HG02588 (cell line): ENCODE results near the gene TMPRSS11A.

Source experiments
- ATAC-seq: cut with Tn5 transposase; IDR thresholded peaks from one replicate; pipeline ENCODE4 v1.9.1; 2021; ENCODE audit warnings: mild to moderate bottlenecking, moderate library complexity; ENCODE audit not compliant: unreplicated experiment

TMPRSS11A gene

DNA sequence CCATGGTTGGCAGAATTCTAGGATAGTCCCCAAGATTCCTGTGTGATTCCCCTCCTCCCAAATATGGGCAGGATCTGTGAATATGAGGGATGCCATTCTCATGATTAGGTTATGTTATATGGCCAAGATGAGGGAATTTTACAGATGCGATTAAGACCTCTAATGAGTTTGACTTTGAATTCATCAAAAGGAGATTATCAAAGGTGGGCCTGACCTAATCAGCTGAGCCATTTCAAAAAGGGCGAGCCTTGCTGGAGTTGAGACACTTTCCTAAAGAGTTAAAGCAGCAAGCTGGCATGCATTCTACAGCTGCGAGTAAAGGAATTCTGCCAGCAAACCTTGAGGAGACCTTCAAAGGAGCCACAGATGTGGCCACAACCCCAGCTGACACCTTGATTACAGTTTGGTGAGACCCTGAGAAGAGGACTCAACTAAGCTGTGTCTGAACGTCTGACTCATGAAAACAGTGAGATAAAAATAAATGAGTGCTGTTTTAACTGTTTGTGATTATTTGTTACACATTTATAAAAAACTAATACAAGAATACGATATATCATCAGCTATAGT is 47.8 kb downstream of the TMPRSS11A start:
- no peak for ATAC-seq

DNA sequence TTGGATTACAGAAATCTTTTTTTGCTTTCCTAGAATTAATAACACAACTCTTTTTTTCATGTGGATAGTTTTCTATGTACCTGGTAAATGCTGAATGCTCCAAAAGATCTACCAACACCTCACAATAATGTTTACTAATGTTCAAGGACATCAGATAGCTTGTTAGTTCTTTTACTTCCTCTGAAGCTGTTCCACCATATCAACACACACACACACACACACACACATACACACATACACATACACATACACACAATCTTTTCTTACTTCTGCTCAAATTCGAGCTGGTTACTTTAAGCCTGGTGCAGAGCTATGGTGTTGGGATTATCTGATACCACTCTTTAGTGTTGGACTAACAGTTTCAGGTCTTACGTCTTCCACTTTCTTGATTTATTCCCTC is 51.2 kb downstream of the TMPRSS11A start:
- ATAC-seq: no peak

DNA sequence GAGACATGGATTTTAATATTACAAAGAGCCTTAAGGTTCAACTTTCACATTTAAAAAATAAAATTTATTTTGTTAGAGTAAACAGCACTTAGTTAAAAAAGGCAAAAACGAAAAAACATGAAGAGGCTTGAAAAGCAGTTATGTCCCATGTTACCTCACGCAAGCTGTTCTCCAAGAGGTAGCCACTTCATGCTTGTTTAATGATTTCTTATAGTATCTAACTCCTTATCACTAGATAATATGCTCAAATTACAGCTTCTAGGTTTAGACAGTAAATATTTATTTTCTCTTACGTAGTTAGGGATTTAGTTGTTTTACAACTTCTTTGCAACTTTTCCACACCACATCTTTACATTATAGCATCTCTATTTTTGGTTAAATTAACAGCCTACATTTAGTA is 51.7 kb downstream of the TMPRSS11A start:
- no peak for ATAC-seq

DNA sequence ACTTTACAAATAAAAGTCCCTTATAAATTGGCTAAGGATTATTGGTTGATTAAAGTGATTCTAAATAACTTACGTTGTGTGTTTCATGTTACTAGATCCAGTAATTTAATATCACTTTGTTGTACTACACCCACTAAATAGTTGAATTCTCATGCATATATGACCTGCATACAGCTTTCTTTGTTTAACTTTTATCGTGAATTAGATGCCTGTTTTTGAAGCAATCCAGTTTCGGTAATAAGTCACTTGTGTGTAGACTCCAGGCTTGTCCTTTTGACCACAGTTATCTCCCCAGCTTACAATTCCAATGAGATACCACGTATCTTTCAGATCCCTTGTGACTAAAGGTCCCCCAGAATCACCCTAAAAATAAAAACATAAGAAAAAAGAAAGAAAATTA is 52.2 kb downstream of the TMPRSS11A start:
- no peak for ATAC-seq

DNA sequence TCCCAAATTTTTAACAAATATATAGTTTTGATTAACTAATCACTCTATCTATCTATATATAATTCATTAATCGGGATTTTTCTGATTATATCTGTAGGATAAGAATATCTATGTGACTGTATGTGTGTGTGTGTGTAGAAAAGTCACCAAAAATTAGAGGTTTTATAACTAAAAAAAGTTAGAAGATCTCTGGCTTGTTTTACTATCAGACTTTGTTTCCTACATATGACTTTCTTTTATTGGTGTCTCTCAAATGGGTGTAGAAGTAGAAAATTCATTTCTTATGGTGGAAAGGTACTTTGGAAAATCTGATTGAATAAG is 52.7 kb downstream of the TMPRSS11A start:
- ATAC-seq: no peak

DNA sequence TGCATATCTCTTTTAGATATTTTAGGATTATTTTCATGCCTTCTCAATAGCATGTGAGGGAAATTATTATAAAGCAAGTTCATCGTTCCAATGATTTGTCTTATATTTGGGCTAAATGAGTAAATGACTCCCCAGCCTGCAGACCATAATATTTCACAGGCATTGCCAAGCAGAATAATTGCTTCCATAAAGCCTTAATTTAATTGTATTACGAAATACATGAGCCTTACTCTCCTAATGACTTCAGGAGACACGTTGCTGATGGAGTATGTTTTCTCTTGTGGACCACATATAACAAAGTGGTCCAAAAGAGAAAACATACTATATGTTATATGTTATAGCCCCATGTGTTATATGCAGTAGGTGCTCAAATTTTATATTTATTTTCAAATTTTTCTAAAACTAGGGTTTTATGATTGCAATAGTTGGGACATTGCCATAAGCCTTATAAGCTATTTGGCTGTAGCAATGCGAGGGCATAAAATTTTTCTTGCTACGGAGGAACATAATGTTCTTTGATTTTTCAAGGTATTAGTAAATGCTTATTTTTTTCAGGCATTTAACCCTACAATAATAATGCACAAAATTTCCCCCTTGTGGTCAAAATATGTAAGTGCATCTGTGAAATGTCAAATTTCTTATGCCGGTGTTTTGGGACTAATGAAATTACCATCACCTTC is 53.2 kb downstream of the TMPRSS11A start:
- no peak for ATAC-seq

DNA sequence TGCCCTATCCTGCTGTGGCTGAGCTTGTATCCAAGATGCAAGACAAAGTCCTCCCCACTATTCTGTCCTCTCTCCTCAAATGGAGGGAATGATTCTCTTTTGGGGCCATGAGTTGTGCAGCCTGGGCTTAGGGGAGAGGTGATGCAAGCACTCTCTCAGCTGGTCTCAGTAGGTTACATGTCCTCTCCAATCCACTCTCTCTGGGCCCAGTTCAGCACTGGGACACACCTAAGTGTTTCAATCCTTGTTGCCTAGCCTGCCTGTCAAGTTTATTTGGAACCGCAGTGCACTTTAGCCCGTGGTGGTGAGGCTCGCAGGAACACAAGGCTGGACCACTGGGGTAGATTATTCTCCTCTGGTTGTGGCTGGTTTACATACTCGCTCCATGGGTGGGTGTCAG is 55.6 kb downstream of the TMPRSS11A start:
- no peak for ATAC-seq

DNA sequence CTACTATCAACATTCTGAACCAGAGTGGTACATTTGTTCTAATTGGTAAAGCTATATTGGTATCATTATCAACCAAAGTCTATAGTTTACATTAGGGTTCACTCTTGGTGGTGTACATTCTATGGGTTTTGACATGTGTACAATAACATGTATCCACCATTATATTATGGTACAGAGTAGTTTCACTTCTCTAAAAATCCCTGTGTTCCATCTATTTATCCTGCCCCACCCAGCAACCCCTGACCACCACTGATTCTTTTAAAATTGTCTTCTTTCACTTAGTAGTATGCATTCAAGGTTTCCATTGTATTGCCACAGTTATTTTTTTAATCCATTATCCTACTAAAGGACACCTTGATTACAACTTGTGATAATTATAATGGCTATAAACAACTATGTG is 64.2 kb downstream of the TMPRSS11A start:
- ATAC-seq: no peak

DNA sequence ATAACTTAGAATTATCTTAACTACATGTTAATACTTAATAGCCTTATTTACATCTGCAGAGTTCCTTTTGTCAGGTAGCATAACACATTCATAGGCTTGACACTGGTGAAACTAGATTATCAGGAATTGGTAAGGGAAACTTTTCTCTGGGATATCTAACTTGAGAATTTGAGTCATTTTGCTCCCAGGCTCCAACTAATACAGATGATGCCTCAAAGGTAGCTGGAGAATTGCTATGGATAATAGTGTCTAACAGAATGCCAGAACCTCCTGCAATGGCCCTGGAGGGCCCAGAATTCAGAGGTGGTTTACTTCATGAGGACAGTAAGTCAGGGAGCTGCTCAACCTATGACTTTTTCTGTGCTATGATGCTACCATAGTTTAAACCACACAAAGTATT is 65.6 kb downstream of the TMPRSS11A start:
- no peak for ATAC-seq

DNA sequence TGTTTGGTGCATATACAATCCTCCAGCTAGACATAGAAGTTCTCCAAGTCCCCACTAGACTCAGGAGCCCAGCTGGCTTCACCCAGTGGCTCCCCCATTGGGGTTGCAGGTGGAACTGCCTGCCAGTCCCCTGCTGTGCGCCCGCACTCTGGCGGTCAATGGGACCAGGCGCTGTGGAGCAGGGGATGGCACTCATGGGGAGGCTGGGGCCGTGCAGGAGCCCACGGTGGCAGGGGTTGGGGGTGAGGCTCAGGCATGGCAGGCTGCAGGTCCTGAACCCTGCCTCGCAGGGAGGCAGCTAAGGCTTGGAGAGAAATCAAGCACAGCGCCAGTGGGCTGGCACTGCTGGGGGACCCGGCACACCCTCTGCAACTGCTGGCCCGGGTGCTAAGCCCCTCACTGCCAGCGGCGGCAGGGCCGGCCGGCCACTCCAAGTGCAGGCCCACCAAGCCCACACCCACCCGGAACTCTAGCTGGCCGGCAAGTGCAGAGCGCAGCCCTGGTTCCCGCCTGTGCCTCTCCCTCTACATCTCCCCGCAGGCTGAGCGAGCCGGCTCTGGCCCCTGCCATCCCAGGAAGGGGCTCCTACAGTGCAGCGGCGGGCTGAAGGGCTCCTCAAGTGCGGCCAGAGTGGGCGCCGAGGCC is 66.8 kb downstream of the TMPRSS11A start:
- ATAC-seq: no peak

DNA sequence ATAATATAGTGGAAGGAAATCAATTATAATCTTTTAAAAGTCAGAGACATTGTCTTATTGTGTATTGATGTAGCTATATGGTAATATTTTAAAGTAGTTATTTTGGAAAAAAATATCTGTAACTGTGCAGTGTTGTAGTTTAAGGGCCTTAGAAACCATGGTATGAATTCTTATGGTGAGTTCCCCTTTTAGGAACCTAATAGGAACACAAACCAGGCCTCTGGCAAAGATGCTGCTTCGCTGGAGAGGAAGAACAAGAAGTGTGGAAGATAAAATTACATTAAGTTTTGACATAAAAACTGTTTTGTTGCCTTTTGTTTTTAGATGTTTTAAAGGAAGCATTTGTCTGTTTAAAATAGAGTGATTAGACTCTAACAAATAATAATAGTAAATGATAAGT is 68.6 kb downstream of the TMPRSS11A start:
- no peak for ATAC-seq

DNA sequence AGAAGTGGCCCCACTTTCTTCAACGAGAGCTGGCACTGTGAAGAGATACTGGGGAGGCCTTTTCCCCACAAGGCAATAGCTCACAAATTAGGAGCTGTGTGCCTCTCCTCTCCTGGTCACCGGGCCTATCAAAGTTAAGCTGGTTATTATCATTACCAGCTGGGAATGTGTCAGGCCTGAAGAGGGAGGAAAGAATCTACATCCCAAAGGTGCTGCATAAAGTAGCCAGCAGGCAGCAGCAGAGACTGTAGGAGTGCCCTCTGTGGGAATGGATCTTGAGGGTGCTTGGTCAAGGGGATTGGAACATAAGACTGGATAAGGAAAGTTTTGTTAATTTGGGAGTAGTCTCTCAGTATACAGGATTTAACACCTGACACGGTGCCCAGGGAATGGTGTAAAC is 70.4 kb downstream of the TMPRSS11A start:
- no peak for ATAC-seq

DNA sequence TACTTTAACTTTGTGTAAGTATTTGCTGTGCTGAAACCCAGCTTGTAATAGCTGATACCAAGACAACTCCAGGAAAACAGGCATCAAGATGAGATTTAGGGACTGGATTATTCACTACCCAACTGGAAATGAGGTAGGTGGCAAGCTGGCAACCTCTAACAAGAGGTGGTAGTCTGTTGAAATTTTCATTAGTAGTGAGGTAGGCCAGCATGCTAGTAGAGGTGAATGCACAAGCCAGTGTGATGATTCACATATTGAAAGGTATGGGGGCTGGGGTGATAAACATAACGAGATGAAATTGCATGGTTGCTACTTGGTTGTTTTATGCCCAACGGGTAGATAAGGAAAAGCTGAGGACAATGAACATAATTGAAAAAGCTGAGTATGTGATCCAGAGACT is 71.0 kb downstream of the TMPRSS11A start:
- no peak for ATAC-seq

DNA sequence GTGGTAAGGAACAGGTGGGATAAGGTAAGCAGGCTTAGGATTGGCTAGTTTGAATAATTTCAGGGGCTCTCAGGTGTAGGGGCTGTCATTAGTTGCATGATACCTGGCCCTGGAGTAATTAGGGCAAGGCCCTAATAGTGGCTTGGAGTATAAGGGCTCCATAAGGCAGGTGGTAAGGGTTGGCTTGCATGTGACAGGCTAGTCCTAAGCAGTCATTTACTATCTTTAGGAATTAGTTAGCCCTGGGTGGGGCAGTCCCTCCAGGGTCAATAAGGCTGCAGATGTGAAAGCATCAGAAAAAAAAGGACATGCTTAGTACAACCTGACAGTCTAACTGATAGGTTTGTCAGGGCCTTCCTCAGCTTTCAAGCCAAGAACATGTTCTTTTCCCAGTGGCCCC is 71.6 kb downstream of the TMPRSS11A start:
- no peak for ATAC-seq

DNA sequence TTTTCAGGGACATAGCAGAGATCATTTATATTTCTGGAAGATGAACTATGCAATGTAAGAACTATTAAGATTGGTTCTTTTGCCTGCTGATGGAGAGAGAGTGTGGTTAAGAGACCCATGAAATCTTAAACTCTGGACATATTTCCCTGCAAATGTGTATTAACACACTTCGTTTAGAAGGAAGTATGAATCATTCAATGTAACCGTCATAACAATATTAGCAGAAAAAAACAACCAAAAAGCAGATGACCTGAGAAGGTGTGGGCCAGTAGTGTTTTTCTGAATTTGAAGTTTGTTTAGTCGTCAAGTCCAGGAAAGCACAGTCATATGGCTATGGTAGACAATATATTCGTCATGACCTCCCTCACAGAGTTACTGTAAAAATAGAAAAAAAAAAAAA is 77.0 kb downstream of the TMPRSS11A start:
- no peak for ATAC-seq

DNA sequence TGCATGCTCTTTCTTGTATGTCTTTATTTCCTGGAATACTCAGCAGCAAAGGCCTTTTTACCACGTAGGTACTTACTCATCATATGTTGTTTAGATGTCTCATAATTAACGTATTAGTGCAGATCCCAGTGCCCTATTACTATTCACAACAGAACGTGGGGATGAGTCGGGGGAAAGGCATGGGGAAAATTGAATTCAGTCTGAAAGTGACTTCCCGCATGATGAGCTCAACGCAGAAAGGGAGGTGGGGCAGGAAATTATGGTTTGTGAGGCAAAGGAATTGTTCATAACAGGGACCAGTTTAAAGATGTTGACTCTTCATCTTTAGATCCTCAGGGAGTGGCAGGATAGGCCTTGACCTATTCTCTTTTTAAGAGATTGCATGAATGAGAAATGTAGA is 77.5 kb downstream of the TMPRSS11A start:
- no peak for ATAC-seq

DNA sequence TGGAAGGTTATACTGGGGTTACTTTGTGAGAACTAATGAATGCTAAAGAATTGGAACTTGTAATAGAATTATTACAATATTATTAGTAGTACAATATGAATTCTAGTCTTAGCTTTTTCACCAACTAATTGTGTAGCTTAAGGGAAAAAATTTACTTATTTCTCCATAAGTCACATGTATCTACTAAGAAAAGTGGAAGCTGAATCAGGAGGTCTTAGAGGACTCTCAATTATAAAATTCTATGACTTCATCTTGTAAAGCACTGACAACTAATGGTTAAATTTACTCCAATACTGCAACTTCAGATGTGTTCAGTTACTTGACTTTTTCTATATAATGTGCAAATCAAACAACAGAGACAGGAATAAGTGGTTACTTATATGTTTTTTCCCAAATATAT is 78.6 kb downstream of the TMPRSS11A start:
- ATAC-seq: no peak

DNA sequence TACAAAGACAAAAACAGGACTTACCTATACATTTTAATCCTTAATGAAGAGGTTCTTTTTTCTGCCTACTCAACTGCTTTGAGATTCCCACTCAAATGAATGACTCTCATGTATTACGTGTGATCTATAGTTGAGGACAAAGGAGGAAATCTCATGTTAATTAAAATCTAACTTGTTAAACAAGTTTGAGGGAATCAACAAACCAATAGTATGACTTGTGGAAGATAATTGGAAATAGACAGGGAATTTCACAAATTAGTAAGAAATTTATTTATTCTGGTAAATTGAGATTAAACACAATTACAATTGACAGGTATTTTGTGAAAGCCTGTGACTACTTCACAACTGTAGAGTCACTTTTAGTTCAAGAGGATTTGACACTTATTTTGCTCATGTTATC is 79.4 kb downstream of the TMPRSS11A start, which contains the start of gene TMPRSS11D:
Gene TMPRSS11D (minus strand): TSS at position 101 of the 400 bp plus-strand sequence. CDS start 69 bp downstream, at position 32.
- no peak for ATAC-seq

DNA sequence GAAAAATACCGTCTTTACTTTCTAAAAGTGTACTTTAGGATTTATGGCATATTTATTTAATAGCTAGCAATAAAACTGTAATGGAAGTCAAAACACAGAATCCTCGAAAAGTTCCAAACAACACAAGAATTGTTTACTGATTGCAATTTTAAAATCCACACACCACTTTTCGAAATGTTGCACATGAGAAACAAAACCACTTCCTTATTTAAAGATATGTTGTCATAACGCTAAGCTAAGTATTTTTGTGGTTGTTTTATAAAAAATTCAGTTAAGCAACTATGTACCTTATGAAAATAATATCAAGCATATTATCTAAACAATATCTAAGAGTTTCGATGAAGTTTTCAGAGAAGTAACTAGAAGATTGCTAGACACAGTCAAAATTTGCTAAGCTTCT is 79.8 kb downstream of the TMPRSS11A start:
- ATAC-seq: no peak

DNA sequence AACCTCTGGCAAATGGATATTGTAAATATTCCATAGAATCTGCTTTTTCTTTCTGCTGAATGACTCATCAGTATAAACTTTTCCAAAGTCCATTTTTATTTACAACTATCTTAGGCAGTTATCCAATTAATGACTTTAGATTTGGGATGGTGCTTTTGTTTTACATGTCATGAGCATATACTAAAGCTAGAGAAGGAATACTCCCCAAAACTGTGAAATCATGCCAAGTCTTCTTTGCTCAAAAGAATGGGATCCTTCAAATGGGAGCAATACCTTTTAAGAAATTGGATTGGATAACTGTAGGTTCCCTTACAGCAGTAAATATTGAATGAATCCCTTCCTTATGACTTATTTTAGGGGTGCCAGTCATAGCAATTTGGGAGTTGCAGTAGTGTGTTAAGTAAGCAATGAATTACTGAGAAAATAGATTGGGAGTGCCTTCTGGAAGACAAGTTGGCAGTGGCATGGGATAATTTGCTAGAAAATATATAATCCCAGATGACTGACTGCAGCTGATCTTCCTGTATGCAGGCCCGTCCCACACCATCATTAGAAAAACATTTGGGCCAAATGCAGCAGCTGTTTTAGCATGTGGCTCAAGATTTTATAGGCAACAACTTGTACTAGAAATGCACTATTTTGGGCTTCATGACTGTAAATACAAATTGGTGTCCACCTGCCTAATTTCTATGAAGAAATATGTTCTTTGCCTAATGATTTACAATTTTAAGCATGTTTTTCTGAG is 82.3 kb downstream of the TMPRSS11A start:
- ATAC-seq: no peak

DNA sequence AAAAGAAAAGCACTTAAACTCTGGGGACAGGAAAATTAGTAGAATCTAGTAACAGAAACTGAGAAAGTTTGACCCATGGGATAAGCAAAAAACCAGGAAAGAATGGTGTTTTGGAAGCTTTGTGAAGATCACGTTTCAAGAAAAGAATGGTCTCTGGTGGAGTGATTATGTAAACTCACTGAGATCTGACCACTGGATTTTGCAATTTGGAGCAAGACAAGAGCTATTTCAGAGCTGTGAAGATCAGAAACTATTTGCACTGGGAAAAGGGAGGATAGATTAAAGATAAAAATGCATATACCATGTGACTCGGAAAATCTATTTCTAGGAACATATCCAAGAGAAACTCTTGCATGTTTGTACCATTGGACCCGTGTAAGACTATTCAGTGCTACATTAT is 83.8 kb downstream of the TMPRSS11A start:
- ATAC-seq: no peak

DNA sequence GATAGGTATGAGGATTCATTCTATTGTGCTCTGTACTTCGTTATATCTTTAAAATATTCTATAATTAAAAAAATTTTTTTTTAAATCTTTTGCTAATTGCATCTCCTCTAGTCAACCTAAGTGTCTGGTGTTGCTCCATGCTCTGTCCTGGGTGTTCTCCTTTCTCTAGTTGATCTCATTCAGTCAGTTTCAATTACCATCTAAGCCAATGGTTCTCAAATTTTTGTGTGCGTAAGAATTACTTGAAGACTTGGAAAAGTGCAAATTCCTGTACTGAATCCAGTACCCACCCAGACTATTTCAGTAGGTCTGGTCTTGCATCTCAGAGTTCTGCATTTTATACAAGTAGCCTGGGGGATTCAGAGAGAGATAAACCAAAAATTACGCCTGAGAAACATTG is 86.2 kb downstream of the TMPRSS11A start:
- no peak for ATAC-seq
